Adrenal gland (tissue), 5 donors: Measurements from ENCODE around the gene BEND6.

Source experiments
- CTCF ChIP-seq, 6 experiments: fragments of 450-650 bp in 4 of 6; fragments of 200-600 bp in 2 of 6; sonication (generic) in 1 of 6; IDR thresholded peaks; 1 replicate in 5 of 6; 2 replicates in 1 of 6; pipeline versions ENCODE4 v1.5.1 to v1.8.0; 2016 to 2021; ENCODE audit warnings: antibody characterized with exemption in 6 of 6, mild to moderate bottlenecking in 2 of 6, moderate library complexity in 1 of 6
- POLR2A ChIP-seq, 2 donors: fragments of 450-650 bp; IDR thresholded peaks; one replicate each; pipeline ENCODE4 v1.6.1; 2017; ENCODE audit warnings: antibody characterized with exemption in 2 of 2, mild to moderate bottlenecking in 2 of 2, moderate library complexity in 1 of 2
- donor health status: DM: no; HTN: no; CAD: no.

- no peak for TF ChIP-seq CTCF (IDR thresholded peaks at IDR 0.05)
- TF ChIP-seq POLR2A (IDR thresholded peaks at IDR 0.05): no peak
Observed at GRCh38 chr6:56915832-56916231, 39.1 kb upstream of the BEND6 start.
